Activated CD8-positive, alpha-beta memory T cell treated with anti-CD3 and anti-CD28 coated beads for 24 hours (primary cell): ENCODE data around the gene AP2A2.

Experiments used
- DNase-seq: peaks from one replicate; pipeline ENCODE4 v3.0.0-alpha.2; 2020

AP2A2 gene

DNA sequence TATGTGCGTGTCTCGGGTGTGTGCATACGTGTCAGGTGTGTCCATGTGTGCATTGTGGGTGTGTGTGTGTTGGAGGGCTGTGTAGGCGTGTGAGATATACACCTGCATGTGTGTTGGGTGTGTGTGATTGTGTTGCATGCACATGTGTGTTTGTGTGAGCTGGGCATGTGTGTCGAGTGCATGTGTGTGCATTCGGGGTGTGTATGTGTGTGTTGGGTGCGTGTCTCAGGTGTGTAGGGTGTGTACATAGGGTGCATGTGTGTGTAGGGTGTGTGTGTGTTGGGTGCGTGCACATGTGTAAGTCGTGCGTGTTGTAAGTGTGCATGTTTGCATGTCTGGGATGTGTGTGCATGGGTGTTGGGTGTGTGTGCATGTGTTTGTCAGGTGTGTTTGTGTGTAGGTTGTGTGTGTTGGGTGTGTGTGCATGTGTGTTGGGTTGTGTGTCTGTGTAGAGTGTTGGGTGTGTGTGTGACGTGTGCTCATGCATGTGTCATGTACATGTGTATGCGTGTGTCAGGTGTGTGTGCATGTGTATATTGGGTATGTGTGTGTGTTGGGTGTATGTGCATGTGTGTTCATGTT lies 106.7 kb downstream of the AP2A2 start:
- DNase-seq, result no peak

DNA sequence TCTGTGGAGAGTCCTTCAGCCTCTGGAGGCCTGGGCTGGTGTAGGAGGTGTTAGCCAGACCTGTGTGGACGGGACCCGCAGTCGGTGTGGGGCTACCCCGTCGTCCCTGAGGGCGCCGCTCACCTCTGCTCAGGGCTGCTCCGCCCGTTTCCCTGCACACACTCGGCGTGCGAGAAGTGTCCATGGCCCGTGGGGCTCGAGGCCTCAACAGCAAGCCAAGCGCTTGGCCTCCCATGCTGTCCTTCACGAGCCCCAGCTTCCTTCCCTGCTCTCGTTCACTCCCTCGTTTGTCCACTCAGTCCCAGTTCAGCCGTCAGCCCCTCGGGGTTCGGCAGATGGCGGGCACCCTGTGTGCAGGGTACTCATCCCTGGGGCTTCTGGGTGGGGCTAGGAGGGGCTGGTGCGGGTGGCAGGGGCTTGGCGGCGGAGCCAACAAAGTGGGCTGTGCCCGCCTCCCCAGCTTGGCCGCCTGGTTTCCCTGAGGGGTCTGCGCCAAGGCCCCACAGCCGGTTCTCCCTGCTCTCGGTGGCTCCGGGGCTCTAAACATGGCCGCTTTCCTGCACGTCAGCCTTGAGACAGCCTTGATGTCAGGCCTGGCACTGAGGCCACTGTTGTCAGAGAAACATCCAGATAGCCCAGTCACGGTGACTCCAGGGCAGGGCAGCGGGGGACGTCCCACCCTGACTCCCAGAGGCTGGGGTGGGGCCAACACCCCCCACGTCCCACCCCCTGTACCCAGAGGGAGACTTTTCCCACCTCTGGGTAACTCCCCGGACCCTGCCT lies 107.5 kb downstream of the AP2A2 start:
- DNase-seq, result no peak

DNA sequence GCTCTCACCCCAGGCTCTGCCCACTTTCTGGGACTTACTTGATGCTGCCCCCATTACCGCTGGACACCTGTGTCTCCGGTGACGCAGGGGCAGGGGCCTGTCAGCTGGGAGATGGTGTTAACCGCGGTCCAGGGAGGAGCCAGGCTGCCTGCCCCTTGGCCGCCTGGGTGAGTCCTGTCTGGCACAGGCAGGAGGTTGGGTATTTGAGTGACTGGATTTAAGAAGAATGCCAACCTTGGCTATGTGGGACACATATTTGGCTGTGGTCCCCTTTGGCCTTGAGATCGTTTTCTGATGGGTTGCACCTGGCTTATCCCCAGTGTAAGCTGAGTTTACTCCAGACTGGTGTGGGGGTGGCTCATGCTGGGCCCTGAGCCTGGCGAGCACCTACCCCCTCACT lies 108.3 kb downstream of the AP2A2 start:
- DNase-seq, result no peak

DNA sequence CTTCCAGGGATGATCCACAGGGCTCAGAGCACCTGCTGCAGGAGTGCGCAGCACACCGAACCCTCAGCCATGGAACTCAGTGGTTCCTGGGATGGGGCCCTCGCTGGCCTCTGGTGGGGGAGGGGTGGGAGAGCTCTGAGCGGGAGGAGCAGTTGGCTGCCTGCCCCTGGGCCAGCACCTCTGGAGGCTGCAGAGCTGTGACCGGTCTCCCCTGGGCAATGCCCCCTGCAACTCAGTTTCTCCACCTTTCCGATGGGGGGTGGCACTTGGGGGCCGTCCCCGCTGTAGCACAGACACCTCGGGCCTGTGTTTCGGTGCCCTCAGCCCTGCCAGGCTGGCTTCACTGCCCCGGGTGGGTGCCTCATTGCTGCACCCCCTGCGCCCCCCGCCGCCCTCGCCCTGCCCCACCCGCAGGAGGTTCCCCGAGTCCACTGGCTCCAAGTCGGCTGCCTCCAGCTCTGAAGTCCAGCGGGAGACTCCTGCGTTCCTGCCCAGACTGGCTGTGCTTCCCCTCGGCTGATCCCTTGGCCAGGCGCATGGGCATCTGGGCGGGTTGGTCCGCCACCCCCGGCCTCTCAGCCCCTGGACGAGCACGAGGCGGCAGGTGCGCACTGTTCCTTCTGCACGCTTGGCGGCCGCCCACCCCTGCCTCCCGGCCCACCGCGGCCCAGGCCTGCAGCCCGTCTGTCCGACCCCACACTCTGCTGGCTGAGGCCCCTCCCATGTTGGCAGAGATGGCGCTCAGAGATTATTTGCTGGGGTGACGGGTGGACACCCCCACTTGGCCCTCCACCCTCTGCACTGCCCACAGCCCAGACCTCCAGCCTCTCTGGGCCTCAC lies 109.0 kb downstream of the AP2A2 start:
- no peak for DNase-seq

DNA sequence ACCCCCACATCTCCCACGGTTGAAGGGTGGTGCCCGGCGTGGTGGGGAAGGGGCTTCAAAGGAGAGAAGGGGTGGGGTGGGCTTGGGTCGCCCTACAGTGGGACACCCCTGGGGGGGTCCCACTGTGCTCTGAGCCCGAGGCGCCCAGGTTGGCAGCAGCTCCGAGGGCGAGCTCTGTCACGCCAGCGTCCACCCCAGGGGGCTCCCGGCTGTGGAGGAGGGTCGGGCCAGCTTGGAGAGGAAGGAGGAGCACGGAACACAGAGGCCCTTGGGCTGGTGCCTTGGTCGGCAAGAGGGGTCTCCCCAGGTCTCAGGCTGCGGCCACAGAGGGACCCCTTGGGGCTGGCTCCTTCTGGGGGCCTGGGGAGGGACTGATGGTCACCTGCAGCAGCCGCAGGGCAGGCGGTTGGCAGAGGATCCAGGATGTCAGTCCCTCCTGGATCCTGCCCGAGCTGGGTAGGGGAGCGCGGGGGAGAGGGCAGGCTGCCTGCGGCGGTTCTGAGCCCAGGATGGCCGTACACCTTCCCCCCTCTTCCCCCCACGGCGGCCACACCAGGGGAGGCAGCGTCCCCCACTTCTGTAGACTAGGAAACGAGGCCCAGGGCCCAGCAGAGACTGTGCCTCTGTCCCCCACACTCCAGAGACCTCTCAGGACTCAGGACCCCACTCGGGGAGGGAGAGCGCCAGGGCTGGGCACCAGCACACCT lies 110.1 kb downstream of the AP2A2 start:
- no peak for DNase-seq

DNA sequence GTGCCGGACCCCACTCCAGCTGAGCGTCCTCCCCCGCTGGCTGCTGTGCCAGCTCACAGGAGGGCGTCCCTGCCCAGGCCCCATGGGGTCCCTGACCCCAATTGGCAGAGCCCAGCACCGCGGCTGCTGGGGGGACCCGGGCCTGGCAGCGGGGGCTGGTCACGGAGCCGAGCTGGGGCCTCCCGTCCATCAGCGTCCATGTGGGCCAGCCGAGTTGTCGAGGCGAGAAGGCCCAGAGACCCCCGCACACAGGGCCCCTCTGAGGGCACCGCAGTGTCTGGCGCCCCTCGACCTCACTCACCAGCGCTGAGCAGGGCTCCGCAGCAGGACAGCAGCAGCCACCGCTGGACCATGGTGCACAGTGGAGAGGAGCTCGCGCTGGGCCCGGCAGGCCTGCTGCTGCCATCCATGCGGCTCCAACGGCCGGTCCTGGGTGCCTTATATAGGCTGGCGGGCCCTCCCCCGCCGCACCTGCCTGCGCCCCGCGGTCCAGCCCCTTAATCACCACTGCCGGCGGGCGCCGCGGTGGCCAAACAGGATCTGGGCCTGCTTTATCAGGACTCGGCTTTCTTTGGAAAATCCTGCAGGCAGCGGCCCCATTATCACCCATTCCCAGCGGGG lies 110.7 kb downstream of the AP2A2 start, which contains the start of gene MUC6:
TSS of gene MUC6 (minus strand) at position 416 of the 621 bp plus-strand sequence. CDS start at position 353, 63 bp downstream.
- DNase-seq, result no peak

DNA sequence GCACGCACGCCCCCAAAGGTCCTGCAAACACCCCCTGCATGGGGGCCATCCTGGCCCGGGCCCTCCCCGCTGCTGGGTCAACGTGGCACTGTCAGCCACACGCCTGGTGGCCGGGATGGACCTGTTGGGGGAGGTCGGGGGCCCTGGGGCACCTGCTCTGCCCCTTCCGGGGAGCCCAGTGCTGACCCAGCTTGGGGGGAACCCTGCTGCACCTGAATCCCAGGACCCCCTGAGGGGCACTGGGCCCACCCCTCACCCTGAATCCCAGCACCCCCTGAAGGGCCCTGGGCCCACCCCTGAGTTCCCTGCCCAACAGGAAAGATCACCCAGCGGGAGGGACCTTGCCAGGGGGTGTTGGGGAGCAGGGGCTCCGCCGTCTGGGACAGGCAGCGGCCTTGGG lies 111.3 kb downstream of the AP2A2 start:
- DNase-seq, result no peak

DNA sequence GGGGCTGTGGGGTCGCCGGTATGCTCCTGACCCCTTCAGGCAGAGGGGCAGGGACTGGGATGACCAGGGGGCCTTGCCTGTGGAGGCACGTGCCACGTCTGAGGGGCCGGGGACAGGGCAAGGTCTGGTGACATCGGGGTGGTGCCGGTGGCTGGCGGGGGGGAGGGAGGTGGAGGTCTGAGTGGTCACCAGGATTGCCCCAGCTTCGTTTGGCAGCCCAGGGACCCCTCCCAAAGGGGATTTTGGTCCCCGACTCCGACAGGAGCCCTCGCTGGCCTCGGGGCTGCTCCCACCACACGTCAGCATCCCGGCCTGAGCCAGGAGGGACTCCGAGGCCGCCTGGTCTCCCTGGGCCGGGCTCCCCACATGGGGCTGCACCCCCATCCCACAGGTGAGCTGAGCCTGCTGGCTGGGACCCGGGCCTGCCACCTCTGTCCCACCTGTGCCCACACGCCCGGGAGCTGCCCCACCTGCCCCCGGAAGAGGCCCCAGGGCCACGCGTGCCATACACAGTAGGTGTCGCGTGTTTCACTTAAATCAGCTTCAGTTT lies 111.9 kb downstream of the AP2A2 start:
- no peak for DNase-seq

DNA sequence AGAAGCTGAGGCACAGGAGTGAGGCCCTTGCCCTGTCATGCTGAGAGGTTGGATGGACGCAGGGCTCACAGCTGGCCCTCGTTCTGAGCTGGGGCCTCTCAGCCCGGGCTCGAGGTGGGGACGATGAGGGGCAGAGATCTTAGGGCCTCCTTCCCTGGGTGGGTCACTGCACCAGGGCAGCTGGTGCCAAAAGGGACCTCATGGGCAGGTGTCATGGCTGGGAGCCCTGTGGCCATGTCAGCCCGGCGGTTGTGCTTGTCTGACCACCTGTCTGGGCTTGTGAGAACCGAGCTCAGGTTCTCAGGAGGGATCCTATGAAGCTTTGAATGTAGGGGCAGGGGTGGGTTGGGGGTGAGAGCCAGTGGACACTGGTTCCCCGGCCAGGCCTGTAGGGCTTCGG lies 112.7 kb downstream of the AP2A2 start:
- no peak for DNase-seq

DNA sequence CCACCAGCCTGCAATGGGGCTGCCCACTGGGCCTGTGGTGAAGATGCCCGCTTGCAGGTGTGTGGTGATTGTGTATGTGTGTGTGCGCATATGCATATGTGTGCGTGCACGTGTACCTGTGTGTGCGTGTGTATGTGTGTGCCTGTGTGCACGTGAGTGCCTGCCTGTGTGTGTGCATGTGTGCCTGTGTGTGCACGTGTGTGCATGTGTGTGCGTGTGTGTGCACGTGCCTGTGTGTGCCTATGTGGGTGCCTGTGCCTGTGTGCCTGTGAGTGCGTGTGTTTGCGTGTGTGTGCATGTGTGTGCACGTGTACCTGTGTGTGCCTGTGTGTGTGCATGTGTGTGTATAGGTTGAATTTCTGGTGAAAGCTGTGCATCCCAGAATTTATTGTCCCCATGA lies 113.3 kb downstream of the AP2A2 start:
- no peak for DNase-seq

DNA sequence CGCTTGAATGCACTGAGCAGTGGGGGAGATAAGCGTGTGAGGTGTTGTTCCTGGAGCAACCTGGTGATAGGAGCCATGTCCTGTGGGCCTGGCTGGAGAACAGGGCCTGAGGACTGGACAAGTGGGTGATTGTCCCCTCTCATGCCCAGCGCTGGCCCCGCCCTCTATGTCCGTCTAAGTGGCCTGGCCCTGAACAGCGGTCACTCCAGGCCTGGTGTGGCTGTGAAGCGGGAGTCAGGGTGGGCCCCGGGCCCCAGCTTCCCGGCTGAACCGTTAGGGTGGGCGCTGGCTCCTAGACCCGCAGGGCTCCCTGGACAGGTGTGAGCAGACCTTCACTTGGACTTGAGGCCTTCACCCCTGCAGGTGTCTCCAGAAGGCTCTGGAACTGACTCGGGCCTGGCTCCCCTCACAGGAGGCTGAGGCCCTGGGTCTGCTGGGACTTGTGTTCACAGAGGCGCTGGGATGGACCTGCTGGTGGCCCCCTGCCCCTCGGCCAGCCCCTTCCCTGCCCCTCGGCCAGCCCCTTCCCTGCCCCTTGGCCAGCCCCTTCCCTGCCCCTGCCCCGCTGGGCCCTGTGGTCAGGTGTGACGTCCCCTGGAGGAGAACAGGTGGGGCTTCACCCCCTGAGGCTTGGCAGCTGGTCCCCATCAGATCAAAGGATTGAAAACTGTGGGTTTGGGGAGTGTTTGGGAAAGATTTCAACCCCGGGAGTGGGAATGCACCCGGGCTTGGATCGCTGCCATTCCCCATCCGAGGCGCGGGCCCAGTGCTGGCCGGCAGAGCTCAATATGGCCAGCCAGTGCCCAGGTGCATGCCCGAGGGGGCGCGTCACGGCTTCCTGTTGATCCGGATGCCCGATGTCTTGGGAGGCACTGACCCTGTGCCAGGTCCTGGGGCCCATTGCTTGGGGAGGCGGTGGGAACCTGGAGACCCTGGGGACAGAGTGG lies 114.1 kb downstream of the AP2A2 start:
- no peak for DNase-seq

DNA sequence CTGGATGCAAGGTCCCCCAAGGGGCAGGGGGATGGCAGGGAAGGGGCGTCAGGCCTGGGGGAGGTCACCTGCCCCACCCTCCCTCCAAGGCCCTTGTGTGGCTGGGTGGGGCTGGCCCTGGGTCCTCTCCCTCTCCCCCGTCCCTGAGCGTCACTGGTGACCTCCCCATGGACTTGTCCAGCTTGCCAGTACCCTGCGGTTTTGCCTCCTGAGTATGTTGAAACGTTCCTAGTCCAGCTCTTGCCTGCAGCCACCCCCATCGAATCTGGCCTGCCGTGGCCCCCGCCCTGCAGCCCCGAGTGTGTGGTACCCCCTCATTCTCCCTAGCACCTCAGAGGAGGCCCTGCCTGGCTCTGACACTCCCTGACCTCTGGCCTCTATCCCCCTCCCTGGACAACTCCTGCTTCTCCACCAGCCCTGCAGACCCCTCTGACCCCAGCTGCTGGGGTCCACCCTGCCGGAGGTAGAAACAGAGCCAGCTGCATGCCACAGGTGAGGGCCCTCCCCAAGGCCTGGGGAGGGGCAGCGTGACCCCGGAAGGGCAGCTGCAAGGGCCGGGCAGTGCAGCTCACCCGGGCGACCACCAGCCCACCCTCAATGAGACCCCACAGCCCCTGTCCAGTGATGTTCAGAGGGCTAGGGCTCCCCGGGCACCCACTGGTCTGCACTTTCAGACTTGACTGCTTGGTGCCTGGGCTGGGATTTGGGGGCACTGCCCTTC lies 114.9 kb downstream of the AP2A2 start:
- no peak for DNase-seq

DNA sequence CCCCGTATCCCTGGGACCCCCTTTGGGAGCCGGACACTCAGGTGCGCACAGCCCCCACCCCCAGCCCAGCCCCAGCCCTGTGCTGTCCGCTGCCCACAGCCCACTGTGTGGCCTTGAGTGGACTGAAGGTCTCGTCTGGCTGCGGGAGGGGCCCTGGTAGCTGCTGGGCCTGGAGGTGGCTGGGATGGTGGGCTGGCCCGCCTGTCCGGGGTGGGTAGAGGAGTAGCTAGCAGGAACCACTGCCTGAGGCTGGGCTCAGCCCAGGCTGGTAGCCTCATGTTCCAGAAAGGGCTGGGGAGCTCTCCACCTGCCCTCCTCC lies 115.4 kb downstream of the AP2A2 start:
- no peak for DNase-seq

DNA sequence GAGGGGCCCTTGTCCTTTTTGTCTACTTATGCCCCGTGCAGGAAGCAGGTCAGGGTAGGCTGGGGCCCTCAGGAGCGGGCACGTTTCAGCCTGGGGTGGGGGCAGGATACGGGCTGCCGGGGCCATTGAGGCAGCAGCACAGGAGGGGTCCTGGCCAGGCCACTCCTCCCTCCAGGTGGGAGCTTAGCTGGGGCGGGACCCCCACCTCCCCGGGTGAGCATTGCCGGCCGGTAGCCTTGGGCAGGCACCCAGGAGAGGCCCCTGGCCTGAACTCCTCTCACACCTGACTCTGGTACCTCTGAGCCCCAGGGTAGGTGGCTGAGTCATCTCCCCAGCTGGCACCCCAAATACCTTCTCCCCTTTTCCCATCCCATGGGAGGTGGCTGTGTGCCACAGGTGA lies 115.8 kb downstream of the AP2A2 start:
- DNase-seq, result no peak

DNA sequence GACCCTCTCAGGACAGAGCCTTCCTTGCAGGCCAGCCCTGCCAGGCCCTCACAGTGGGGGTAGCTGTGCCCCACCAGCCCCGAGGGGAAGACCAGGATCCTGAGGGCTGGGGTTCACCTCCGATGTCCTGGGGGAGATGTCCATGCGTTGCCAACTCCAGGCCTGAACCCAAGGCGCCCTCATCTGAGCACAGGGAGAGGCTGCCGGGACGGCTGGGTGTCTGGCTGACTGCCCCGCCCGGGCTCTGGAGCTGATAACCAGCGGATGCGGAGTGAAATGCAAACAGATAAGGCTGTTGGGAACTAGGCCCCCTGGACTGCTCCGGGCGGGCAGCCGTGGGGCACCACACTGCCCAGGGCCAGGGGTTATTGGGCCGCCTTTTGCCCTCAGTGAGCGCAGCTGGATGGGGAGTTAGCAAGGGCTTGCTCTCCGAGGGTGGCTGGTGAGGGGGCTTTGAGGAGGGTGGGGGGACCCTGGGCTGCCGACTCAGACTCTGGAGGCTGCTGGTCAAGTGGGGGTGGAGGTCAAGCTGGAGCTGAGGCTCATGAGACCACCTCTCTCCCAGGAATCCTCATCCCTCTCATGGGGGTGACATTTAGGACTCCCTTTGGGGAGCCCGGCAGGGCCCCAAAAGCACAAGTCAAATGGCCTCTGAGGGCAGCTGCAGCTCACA lies 116.4 kb downstream of the AP2A2 start:
- DNase-seq, result no peak

DNA sequence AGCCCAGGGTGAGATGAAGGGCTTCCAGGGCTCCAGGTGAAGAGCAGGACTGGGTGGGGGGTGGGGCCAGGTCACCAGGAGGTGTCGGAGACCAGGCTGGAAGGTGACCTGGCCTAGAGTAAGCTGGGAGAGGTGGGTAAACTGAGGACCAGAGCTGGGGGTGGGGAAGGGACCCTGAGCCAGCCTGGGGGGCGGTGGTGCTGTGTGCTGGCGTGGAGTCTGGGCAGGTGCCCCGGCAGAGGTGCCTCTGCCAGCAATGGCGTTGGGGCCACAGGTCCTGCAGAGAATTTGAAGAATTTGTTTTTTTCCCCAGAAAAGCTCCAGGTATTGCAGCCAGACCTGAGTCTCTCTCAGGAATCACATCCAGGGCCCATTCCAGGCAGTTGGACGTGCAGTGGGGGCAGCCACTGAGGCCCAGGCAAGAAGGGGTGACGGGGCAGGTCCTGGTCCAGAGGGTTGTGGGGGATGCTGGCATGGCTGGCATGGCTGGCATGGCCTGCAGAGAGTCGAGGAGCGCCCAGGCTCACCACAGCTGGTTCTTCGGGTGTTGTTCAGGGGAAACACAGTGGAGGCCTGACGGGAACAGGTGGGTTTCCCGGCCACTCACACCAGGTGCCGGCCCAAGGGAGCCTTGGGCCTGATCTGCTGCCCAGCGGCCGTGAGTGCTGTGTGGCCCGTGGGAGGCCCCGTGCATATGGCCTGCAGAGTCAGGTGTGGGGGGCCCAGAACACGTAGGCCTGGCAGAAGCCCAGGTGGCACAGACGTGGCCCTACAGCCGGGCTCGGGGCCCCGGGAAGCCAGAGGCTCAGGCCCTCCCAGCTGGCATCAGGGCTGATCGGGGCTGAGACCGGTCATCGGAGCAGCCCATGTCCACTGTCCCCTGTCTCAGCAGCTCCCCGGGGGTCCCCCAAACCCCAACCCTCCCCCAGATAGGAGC lies 117.2 kb downstream of the AP2A2 start:
- no peak for DNase-seq

DNA sequence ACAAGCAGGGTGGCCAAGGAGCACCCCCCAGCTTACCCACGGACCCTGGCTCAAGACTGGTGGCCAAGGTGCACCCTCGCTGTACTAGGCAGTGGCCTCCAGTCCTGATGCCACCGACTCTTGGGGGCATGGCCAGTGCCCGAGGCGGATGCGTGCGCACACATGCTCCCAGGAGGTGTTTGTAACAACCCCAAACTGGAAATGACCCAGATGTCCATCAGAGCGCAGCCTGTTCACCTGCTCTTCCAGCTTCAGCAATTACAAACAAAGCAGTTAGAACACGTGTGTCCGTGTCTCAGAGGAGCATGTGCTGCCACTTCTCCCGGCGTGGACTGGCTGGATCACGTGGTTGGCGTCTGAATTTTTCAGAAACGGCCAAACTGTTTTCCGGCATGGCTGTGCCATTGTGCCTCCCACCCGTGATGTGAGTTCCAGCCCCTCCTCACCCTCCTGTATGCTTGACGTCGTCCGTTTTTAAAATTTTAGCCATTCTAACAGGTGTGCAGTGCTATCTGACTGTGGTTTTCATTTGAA lies 118.0 kb downstream of the AP2A2 start:
- DNase-seq, result no peak

DNA sequence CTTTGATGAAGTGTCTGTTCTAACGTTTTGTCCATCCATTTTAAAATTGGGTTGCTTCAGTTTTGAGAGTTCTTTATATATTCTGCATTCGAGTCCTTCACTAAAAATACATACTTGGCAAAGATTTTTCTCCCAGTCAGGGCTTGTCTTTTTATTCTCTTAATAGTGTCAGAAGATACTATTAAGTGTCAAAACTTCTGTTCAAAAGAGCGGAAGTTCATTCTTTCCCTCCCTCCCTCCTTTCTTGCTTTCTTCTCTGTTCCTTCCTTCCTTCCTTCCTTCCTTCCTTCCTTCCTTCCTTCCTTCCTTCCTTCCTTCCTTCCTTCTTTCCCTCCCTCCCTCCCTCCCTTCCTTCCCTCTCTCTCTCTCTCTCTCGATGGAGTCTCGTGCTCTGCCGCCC lies 118.5 kb downstream of the AP2A2 start:
- no peak for DNase-seq
